Activated CD8-positive, alpha-beta memory T cell treated with anti-CD3 and anti-CD28 coated beads for 48 hours (primary cell): ENCODE measurements around the gene CACNA2D1.
"Not testable (repeated sequence)": the region's sequence is repeated elsewhere in the genome, so short reads cannot be mapped to it uniquely, and the experiment has no call there.

Experiments used
- DNase-seq, 3 experiments: peaks; one replicate each; pipeline ENCODE4 v3.0.0-alpha.2; 2020; ENCODE audit warnings: low read depth in 2 of 3, low spot score in 2 of 3

The CACNA2D1 gene

GRCh38 chr7:82173400-82174021 lies 270.1 kb downstream of the CACNA2D1 start:
- no peak for DNase-seq

- DNase-seq, result no peak
Observed at GRCh38 chr7:82172881-82173280, 270.7 kb downstream of the CACNA2D1 start.

GRCh38 chr7:82172017-82172416 lies 271.6 kb downstream of the CACNA2D1 start:
- no peak for DNase-seq

- no peak for DNase-seq
Observed at GRCh38 chr7:82167558-82168314, 275.8 kb downstream of the CACNA2D1 start.

GRCh38 chr7:82166260-82167015 lies 277.1 kb downstream of the CACNA2D1 start:
- DNase-seq, result no peak

GRCh38 chr7:82164813-82165212 lies 278.8 kb downstream of the CACNA2D1 start:
- DNase-seq, result no peak

GRCh38 chr7:82164410-82164809 lies 279.2 kb downstream of the CACNA2D1 start:
- no peak for DNase-seq

- DNase-seq, result no peak
Observed at GRCh38 chr7:82163586-82163985, 280.0 kb downstream of the CACNA2D1 start.

- no peak for DNase-seq
Observed at GRCh38 chr7:82162289-82162688, 281.3 kb downstream of the CACNA2D1 start.

GRCh38 chr7:82158327-82158726 lies 285.2 kb downstream of the CACNA2D1 start:
- DNase-seq, result no peak

GRCh38 chr7:82156893-82157292 lies 286.7 kb downstream of the CACNA2D1 start:
- no peak for DNase-seq

- DNase-seq, result no peak
Observed at GRCh38 chr7:82156168-82156567, 287.4 kb downstream of the CACNA2D1 start.

GRCh38 chr7:82154728-82155127 lies 288.8 kb downstream of the CACNA2D1 start:
- no peak for DNase-seq

GRCh38 chr7:82153776-82154175 lies 289.8 kb downstream of the CACNA2D1 start:
- no peak for DNase-seq

GRCh38 chr7:82152858-82153257 lies 290.7 kb downstream of the CACNA2D1 start:
- DNase-seq, result no peak

- DNase-seq, result no peak
Observed at GRCh38 chr7:82146491-82146890, 297.1 kb downstream of the CACNA2D1 start.

GRCh38 chr7:82142263-82142864 lies 301.2 kb downstream of the CACNA2D1 start:
- no peak for DNase-seq

- no peak for DNase-seq
Observed at GRCh38 chr7:82141427-82141826, 302.1 kb downstream of the CACNA2D1 start.

- not testable (repeated sequence) for DNase-seq
Observed at GRCh38 chr7:82140608-82141007, 303.0 kb downstream of the CACNA2D1 start.

GRCh38 chr7:82131215-82131614 lies 312.4 kb downstream of the CACNA2D1 start:
- no peak for DNase-seq

GRCh38 chr7:82129091-82129490 lies 314.5 kb downstream of the CACNA2D1 start:
- no peak for DNase-seq

GRCh38 chr7:82128546-82128945 lies 315.0 kb downstream of the CACNA2D1 start:
- no peak for DNase-seq
